D721Med (cell line): ENCODE results near the gene SGCA.

Experiments
- DNase-seq: peaks from one replicate; pipeline ENCODE4 v3.0.0; 2011; ENCODE audit warnings: low spot score; ENCODE audit not compliant: insufficient read length
- FAIRE-seq: peaks from 2 replicates; lab custom pipeline; 2011; peaks lifted over from hg19 to GRCh38; lab: Jason Lieb, UNC
- CTCF ChIP-seq: IDR thresholded peaks from 2 replicates; pipeline ENCODE4 v1.5.1; 2012; ENCODE audit warnings: mild to moderate bottlenecking, control low read depth; ENCODE audit not compliant: insufficient read depth; ENCODE audit errors: missing control alignments

Gene SGCA

DNA sequence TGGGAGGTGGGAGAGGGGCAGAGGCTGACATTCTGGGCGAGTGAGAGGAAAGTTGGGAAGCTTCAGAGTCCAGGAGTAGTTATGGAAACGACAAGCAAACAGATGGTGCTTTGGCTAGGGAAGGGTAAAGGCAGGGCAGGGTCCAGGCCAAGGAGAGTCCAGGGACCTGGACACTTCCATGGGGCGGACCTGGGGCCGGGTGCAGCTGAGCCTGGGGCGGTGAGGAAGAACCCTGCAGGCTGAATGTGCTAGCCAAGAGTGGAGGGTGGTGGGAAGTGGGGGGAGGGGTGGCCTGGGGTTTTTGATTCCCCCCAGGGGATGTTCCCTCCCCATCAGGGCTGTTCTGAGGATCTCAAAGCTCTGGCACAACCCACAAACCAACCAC lies 18.0 kb upstream of the SGCA start:
- TF ChIP-seq CTCF, result no peak
- DNase-seq (no peak), FAIRE-seq (no peak)

DNA sequence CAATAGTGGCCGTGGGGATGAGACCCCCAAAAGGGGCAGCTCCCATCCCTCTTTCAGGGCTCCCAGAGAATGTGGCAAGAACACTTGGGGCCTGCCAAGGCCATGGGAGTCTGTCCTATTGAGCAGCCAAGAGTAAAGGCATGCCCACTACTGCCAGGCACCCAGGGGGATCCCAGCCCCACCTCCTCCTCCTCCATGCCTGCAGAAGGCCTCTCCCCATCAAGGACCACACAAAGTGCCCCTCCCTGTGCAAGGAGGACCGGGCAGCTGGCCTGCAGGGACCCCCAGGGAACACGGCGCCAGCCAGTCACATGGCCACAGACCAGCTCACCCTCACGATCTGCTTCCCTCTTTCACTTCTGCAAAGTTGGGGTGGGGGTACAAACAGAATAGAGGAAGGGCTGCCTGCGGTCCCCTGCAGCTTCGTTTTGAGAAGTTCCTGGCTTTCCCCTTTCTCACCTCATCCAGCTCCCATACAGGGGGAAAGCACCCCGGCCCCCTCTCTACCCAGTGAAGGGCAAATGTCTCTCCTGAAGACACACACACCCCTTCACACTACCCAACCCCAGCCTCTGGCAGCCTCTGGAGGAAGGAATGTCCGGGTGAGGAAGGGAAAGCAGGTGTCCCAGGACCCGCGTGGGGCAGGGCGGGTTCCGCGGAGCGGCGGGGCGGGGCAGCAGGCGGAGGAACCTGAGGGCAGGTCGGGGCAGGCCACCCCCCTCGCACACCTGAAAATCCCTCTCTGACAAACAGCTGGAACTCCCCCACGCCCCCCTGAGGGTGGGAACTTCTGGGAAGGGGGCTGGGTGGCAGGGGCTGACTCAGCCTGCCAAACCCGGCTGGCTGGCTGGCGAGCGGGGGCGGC lies 17.3 kb upstream of the SGCA start:
- no peak for TF ChIP-seq CTCF
- no peak for DNase-seq
- no peak for FAIRE-seq

GRCh38 chr17:50149091-50149416 lies 16.8 kb upstream of the SGCA start:
- no peak for TF ChIP-seq CTCF
- DNase-seq, result no peak
- no peak for FAIRE-seq

DNA sequence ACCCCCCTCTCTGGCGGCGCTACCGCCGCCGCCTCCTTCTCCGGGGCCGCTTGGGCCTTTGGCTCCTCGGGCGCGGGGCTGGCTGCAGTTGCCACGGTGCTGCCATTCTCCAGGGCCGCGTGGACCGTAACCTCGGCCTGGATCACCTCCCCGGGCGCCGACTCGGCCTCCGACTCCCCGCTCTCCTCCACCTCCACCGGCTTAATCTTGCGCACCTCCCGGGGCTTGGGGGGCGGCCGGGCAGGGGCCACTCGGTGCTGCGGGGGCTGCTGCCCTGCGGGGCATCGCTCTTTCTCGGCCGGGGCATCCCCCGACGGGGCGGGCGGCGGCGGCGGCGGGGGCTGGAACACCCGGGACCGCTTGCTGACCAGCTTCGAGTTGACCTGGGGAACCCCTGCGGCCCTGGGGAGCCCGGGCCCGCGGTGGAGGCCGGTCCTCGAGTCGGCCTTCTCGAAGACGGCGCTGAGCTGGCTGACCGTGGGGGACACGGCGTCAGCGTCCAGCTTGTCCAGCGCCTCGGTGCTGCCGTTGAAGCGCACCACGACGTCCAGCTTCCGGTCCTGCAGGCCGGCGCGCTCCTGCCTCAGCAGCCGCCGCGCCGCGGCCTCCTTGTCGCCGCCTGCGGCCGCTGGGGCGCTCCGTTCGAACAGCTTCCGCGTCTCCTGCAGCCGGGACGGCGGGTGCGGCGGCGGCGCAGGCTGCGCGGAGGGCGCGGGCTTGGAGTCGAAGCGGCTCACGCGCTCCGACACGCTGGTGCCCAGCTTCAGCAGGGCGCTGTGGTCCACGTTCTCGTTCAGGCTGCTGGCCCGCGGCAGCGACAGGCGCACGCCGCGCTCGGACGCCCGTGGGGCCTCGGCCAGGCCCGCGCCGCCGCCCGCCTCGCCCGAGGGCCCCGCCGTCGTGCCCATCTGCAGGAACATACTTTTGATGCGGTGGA lies 16.1 kb upstream of the SGCA start:
- DNase-seq (no peak), FAIRE-seq (no peak)
- no peak for TF ChIP-seq CTCF

DNA sequence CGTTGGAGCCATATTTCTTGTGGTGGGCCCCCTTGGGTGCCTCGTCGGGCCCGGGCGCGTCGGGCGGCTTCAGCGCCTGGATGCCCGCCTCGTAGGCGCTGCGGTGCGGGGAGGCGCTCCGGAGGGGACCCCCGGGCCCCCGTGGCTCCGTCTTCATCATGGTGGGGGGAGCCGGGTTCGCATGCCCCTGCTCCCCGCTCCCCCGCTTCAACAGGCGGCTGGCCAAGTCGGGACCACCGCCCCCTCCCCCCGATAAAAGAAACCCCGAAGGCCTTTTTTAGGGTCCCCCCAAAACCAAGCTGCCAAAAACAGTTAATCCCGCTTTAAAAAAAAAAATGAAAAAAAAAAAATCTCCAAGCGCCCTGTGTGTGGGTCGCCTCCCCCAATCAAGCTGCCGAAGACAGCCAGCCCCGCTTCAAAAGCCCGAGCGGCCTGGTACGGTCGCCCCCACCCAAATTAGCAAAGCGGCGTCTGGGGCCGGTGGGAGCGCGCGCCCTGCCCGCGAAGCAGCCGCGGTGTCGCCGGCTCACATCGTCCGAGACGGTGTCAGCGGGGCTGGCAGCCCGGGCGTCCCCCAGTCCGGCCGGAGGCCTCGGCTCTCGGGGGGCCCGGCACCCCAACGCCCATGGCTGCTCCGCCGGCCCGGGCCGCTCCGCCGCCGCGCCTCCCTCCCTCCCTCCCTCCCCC lies 15.3 kb upstream of the SGCA start, which contains the start of gene PPP1R9B:
Gene PPP1R9B, minus strand, starts transcription at position 324 of the 687 bp plus-strand sequence. Its CDS starts 164 bp downstream, at position 160.
- FAIRE-seq (no peak), DNase-seq (no peak)
- no peak for TF ChIP-seq CTCF

DNA sequence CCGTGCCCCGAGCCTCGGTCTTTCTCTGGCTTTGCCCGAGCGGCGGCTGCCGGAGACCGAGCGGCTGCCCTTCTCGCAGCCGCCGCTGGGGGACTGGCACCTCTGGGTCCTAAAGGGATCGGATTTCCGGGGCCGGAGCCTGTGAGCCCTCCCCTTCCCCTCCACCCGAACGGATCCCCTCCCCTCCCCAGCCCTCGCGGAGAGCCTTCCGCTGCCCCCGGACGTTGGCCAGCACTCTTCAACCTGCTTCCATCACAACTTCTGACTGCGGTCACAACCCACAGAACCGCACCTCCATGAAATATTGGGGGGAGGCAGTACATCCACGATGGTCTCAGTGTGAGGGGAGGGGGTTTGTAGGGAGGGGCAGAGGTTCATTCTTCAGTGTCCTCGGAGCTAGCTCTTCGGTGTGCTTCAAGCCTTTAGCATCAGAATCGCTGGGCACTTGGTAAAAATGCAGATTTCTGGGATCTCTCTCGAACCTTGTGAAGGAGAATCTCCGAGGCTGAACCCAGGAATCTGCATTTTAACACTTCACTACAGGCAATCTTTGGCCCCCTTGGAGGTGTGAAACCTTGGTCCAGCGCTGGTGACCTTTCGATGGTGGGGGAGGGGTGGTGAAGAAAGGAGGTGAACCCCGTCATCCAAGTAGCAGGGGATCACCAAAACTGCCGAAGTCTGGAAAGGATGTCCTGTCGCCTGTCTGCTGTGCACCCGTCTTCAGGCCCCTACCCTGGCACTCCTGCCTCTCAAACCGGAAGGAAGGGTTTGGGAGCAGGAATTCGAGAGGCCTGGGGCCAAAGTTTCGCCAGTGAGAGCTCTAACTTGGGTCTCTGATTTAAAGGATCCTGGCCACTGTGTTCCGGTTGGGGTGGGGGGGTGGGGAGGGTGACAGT lies 14.5 kb upstream of the SGCA start:
- DNase-seq (peak; percentile 95), FAIRE-seq (no peak)
- TF ChIP-seq CTCF, result peak; percentile 26
